RWPE1 (cell line): Measurements from ENCODE around the gene MAN2A1.

ENCODE experiments used
- CTCF ChIA-PET: fragments of 350-600 bp; sonication (Branson Sonifier 250); formaldehyde crosslinking; extraction: SDS; loops from one replicate; lab custom pipeline; 2021; lab: Yijun Ruan, JAX
- POLR2A ChIA-PET: fragments of 400-600 bp; formaldehyde crosslinking; extraction: SDS; loops from one replicate; lab custom pipeline; 2020; ENCODE audit warnings: antibody characterized with exemption; ENCODE audit not compliant: low non-redundant PET; lab: Yijun Ruan, JAX
- DNase-seq: peaks from one replicate; pipeline ENCODE4 v3.0.0; 2012; ENCODE audit warnings: low spot score
- H3K27ac ChIP-seq: fragments of 450-650 bp; 2 replicates; pipeline ENCODE4 v1.5.1; 2017
- TF ChIP-seq, protein P1 (sequence below): fragments of 450-650 bp; conservative IDR thresholded peaks from 2 replicates; pipeline ENCODE4 v1.5.1; 2017; ENCODE audit warnings: low read depth, mild to moderate bottlenecking

The MAN2A1 gene

DNA sequence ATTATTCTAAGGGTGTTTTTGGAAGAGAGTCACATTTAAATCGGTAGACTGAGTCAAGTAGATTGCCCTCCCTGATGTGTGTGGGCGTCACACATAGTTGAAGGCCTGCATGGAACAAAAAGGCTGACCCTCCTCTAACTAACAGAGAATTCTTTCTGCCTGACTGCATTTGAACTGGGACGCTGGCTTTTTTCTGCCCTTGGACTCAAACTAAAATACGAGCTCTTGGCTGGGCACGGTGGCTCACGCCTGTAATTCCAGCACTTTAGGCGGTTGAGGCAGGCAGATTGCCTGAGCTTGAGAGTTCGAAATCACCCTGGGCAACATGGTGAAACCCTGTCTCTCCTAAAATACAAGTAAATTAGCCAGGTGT, 209.4 kb downstream of the MAN2A1 start:
- POLR2A ChIA-PET = no interaction called here
- CTCF ChIA-PET = no interaction called here
- DNase-seq = no peak
- TF ChIP-seq, protein P1, sequence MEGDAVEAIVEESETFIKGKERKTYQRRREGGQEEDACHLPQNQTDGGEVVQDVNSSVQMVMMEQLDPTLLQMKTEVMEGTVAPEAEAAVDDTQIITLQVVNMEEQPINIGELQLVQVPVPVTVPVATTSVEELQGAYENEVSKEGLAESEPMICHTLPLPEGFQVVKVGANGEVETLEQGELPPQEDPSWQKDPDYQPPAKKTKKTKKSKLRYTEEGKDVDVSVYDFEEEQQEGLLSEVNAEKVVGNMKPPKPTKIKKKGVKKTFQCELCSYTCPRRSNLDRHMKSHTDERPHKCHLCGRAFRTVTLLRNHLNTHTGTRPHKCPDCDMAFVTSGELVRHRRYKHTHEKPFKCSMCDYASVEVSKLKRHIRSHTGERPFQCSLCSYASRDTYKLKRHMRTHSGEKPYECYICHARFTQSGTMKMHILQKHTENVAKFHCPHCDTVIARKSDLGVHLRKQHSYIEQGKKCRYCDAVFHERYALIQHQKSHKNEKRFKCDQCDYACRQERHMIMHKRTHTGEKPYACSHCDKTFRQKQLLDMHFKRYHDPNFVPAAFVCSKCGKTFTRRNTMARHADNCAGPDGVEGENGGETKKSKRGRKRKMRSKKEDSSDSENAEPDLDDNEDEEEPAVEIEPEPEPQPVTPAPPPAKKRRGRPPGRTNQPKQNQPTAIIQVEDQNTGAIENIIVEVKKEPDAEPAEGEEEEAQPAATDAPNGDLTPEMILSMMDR = no peak
- H3K27ac ChIP-seq = no peak overlapping the region

DNA sequence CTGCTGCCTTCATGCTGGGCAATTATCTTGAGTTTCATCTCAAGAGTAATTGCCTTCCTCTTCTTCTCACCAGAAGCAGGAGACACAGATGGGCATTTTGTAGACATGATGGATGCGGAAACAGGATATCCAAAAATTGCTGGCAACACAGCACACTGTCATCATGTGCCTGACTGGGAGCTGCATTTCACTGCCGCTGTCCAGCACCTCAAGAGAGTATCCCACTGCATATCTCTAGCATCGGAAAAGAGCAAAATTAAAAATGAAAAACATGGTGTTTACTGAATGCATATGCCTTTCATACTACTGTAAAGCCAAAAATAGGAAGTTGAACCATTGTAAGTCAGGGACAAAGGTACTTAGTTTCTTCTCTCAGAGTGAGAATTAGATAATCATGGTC, 210.7 kb downstream of the MAN2A1 start:
- CTCF ChIA-PET = no interaction called here
- POLR2A ChIA-PET = no interaction called here
- no peak overlapping the region for H3K27ac ChIP-seq
- DNase-seq = no peak
- TF ChIP-seq, protein P1 = no peak

DNA sequence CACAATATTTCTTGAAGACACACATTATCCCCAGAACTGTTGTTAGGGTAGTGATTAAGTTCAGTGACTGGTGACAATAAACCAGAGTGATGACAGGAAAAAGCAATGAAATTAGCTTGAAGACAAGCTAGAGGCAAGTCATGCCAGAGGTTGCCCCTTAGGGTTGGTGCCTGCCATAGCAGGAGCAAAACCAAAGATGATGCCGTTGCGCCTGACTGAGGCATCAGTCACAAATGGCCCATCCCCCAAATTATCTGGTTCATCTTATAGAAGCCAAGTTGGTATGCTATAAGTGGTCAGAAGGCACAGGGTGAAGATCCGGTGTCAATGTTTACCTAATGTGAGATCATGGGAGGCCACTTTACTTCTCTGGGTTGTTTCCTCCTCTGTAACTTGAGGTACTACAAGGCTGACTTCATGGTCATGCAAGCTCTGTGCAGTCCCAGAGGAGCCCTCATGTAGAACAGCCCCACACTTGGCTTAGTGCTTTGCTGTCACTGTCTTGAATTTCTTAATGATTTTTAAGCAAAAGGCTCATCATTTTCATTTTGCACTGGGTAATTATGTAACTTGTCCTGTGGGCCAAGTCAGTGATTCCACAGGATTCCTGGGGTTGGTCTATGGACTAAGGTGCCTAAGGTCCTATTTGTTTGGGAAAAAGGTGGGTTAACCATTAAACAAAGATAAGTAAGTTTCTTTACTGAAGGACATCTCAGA, 211.3 kb downstream of the MAN2A1 start:
- CTCF ChIA-PET = interaction anchor here (0.6 kb wide), 1 partner anchor 295 kb away, joined by 8 read pairs; no protein-coding TSS in a partner anchor
- POLR2A ChIA-PET = no interaction called here
- TF ChIP-seq, protein P1 = no peak
- DNase-seq = no peak
- no peak overlapping the region for H3K27ac ChIP-seq

DNA sequence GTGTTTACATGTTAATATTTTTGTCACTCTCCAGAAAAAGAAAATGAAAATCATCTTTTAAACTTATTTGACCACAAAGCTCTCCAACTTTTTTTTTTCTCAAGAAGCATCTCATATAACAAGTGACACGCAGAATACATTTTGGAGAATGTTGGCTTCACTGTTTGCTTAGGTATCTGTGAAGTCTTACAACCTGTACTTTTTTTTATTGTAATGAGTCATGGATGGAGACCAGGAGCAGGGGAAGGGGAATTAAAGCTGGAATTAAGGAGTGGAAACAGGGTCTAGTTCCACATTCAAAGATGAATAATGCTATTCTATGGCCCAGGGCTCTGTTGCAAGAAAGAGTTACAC, 211.9 kb downstream of the MAN2A1 start:
- POLR2A ChIA-PET = no interaction called here
- TF ChIP-seq, protein P1 = no peak
- no peak for DNase-seq
- no peak overlapping the region for H3K27ac ChIP-seq
- CTCF ChIA-PET = interaction anchor here (0.6 kb wide), 1 partner anchor 295 kb away, joined by 8 read pairs; no protein-coding TSS in a partner anchor

DNA sequence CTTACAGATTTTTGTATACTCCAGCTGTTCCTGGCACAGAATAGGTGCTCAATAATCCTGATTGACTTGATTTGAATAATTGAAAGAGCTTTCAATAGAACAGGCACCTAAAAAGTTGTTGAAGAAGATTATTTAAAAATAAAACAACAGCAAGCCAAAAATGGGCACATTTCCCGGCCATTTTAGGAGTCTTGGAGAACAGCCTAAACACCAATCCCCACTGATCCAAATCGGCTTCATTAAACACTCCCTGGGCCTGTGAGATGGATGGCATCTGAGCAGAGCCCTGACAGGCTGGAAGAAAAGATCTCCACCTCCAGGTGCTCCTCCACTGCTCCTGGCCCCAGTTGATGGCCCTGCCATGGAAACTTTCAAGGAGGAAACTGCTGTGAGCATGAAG, 213.3 kb downstream of the MAN2A1 start:
- TF ChIP-seq, protein P1 = no peak
- DNase-seq = no peak
- no peak overlapping the region for H3K27ac ChIP-seq
- CTCF ChIA-PET = no interaction called here
- POLR2A ChIA-PET = no interaction called here

DNA sequence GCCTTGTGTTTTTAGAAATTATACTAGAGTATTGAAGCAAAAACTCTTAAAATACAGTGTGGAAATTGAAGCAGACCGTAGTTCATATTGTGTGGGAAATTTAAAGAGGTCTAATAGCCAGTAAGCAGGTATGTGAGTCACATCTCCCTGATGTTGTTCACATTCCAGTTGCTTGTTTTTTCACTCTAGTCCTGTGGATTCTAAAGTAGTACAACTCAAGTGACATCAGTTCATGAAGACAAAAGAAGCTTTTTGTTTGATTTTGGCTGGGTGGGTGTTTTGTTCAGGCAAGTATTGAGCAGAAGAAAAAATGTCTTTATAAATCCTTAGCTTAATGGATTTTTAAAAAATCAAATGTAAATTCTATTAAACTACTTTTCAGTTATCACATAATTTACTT, 216.2 kb downstream of the MAN2A1 start:
- POLR2A ChIA-PET = no interaction called here
- TF ChIP-seq, protein P1 = no peak

More for the DNA sequence above, 216.2 kb downstream of the MAN2A1 start:
- no peak overlapping the region for H3K27ac ChIP-seq
- no peak for DNase-seq
- CTCF ChIA-PET = no interaction called here
